DOHH2 (cell line): Measurements from ENCODE around the gene SMARCA2.

Experiments
- CTCF ChIP-seq: fragments of 200-600 bp; sonication (generic); IDR thresholded peaks from one replicate; pipeline ENCODE4 v1.5.1; 2014; ENCODE audit warnings: antibody characterized with exemption, mild to moderate bottlenecking, low read depth, low read length; ENCODE audit not compliant: poor library complexity, severe bottlenecking
- EZH2phosphoT487 ChIP-seq: fragments of 200-600 bp; sonication (generic); IDR thresholded peaks from 2 replicates; pipeline ENCODE4 v1.6.1; 2017; ENCODE audit warnings: borderline replicate concordance, mild to moderate bottlenecking, antibody characterized with exemption, low read length, moderate library complexity, mixed read lengths

GRCh38 chr9:2130941-2131340 lies 115.8 kb downstream of the SMARCA2 start:
- TF ChIP-seq CTCF (no peak), EZH2phosphoT487 (no peak)
